Thyroid gland (tissue), 4 donors: ENCODE results near the gene NPM1. TPM values are rescaled to one million over a fixed set of nuclear protein-coding genes. Genes with fewer than 3 reads are reported as not detected.

Experiments
- DNase-seq, 2 donors: peaks; one replicate each; pipeline ENCODE4 v3.0.0-alpha.2; 2019
- H3K27ac ChIP-seq, 3 donors: fragments of 200-600 bp; sonication (generic); 1 replicate in 2 of 3; 2 replicates in 1 of 3; pipeline ENCODE4 v1.5.1; 2016 to 2019; ENCODE audit warnings: mild to moderate bottlenecking in 1 of 3, moderate library complexity in 1 of 3
- H3K27me3 ChIP-seq: fragments of 200-600 bp; sonication (generic); one replicate; pipeline ENCODE4 v1.5.1; 2019
- H3K36me3 ChIP-seq, 2 donors: fragments of 200-600 bp; sonication (generic); one replicate each; pipeline ENCODE4 v1.5.1; 2016 to 2019
- H3K4me1 ChIP-seq, 2 donors: fragments of 200-600 bp; sonication (generic); one replicate each; pipeline ENCODE4 v1.5.1; 2017 to 2019
- H3K4me3 ChIP-seq, 3 donors: fragments of 200-600 bp; sonication (generic); replicated peaks in 1 of 3; 1 replicate in 2 of 3; 2 replicates in 1 of 3; pipeline ENCODE4 v1.5.1; 2016; ENCODE audit warnings: mild to moderate bottlenecking in 1 of 3
- H3K9me3 ChIP-seq: fragments of 200-600 bp; sonication (generic); one replicate; pipeline ENCODE4 v1.5.1; 2017
- CTCF ChIP-seq, 6 experiments: fragments of 200-600 bp in 3 of 6; fragments of 450-650 bp in 3 of 6; sonication (generic) in 3 of 6; IDR thresholded peaks; one replicate each; pipeline ENCODE4 v1.5.1; 2016 to 2019; ENCODE audit warnings: antibody characterized with exemption in 6 of 6, mild to moderate bottlenecking in 2 of 6, inconsistent platforms in 1 of 6, moderate library complexity in 1 of 6
- POLR2A ChIP-seq, 2 donors: fragments of 450-650 bp; IDR thresholded peaks; one replicate each; pipeline ENCODE4 v1.6.1; 2017; ENCODE audit warnings: antibody characterized with exemption in 2 of 2, mild to moderate bottlenecking in 2 of 2, moderate library complexity in 1 of 2
- WGBS, 2 donors: methylation state at CpG; one replicate each; pipeline ENCODE4 v1.1.5; 2017; 5-methylcytosine and 5-hydroxymethylcytosine counted together
- intact Hi-C: fragments of 100-400 bp; cut with DNase I; formaldehyde crosslinking; loops from one replicate; pipeline ENCODE4 v1.15.1; 2023
- microRNA-seq: library from miRNA; unstranded; fragments of <30 nt; microRNA quantifications from one replicate; pipeline ENCODE4, GENCODE V29; 2016
- small RNA-seq: library from RNA; depleted of rRNA; stranded (forward); fragments of <200 nt; gene quantifications from one replicate; pipeline ENCODE3, GENCODE V24; 2016
- total RNA-seq, 4 donors: library from RNA; depleted of rRNA; stranded (reverse); fragments of >200 nt; gene quantifications; one replicate each; pipeline ENCODE4 v1.2.3, GENCODE V29; 2016

The NPM1 gene
- total RNA-seq, 4 donors from 2014 or later: 455 to 777 (median 561) TPM

GRCh38 chr5:171457208-171457981 is 69.7 kb downstream of the NPM1 start:
- H3K36me3 ChIP-seq: no peaks in the 10 kb centered on the region
- TF ChIP-seq POLR2A (IDR thresholded peaks at IDR 0.05) (no peak), CTCF (IDR thresholded peaks at IDR 0.05) (no peak)
- H3K27me3 ChIP-seq: no peaks in the 10 kb centered on the region
- WGBS, 2 donors: 94 to 95% methylated on average over 25 of the region's 25 CpGs
- H3K27ac ChIP-seq: no peak overlapping the region
- peaks cover 6 to 7% of the 10 kb centered on the region in 2 donors for H3K4me1 ChIP-seq
- no peak for DNase-seq
- intact Hi-C loops: no loop called here
- no peaks in the 10 kb centered on the region for H3K9me3 ChIP-seq
- H3K4me3 ChIP-seq: no peak overlapping the region

GRCh38 chr5:171459839-171460238 is 72.2 kb downstream of the NPM1 start:
- no peak for DNase-seq
- H3K27ac ChIP-seq: no peak overlapping the region
- no peaks in the 10 kb centered on the region for H3K27me3 ChIP-seq
- WGBS, 2 donors: 64 to 74% methylated on average over 3 to 6 of the region's 6 CpGs
- TF ChIP-seq CTCF (IDR thresholded peaks at IDR 0.05) (no peak), POLR2A (IDR thresholded peaks at IDR 0.05) (no peak)
- no peaks in the 10 kb centered on the region for H3K9me3 ChIP-seq
- no peak overlapping the region for H3K4me3 ChIP-seq
- H3K36me3 ChIP-seq: no peaks in the 10 kb centered on the region
- intact Hi-C loops: no loop called here
- peaks cover 0 to 3% of the 10 kb centered on the region in 2 donors for H3K4me1 ChIP-seq

Small RNA genes lying within 50 kb of the gene (microRNA-seq; reads per million reads assigned to microRNA genes)
- not detected for gene MIR3912

Small RNA genes lying within 50 kb of the gene (small RNA-seq; reads per million reads assigned to genes)
- gene AC091980.1: not detected
- not detected for gene MIR3912
- not detected for gene RN7SL339P
- gene SNORA70J: not detected

Other genes starting within 250 kb of the NPM1 start
- not detected for gene TLX3, start 78.6 kb upstream of the NPM1 start, total RNA-seq
- 1 to 10 TPM in 2 of 4 donors, under 1 TPM in 1, not detected in 1; 0.67 to 1.4 (median 1.0) TPM for gene FGF18, start 31.8 kb downstream of the NPM1 start, total RNA-seq